Measurements from ENCODE around the gene TMEM132A. TPM values are rescaled to one million over a fixed set of nuclear protein-coding genes. Genes with fewer than 3 reads are reported as not detected.
A peak's percentile ranks its signal among the peaks of the same experiment; 100 is the strongest.

The TMEM132A gene
- total RNA-seq, 8 experiments from 2014 or later: 16.4 to 180 (median 81.4) TPM

DNA sequence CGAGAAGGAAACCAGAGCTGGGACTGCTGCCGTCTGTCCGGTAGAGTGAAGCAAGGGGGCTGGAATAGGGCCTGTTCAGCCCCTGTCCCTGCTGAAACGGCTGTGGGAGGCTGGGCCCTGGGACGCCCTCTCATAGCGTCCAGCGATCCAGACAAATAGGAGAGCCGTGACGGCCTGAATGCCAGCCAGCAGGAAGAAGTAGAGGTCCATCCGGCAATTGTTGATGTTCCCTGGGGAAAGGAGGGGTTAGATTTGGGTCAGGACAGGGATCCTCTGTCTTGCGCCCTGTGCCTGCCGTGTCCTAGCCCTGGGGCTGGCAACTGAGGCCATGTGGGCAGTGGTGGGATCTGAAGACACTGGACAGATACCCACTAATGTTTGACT, 12.9 kb downstream of the TMEM132A start:
- in situ Hi-C loops (cut with MboI; ENCODE audit: low pct_unique_long_range_greater_than_20kb in 2 of 9, low sequenced_read_pairs in 9 of 9, unreplicated experiment in 9 of 9): no loop called here
- Histone ChIP-seq H3K4me1 (replicated peaks in 1 of 2) (peaks cover 0 to 7% of the 10 kb centered on the region in 2 donors), H3K4me3 (no peak overlapping the region), H3K27ac (no peak overlapping the region)
- 85 to 100% (median 94%) methylated on average over 1 to 9 of the region's 12 CpGs; no CpG with 5 or more reads in 6 of the 10 experiments for WGBS, 10 experiments
- no peak for ATAC-seq (replicated peaks in 6 of 8)

- H3K4me3 ChIP-seq: no peak overlapping the region
- in situ Hi-C loops (cut with MboI; ENCODE audit: low pct_unique_long_range_greater_than_20kb in 2 of 9, low sequenced_read_pairs in 9 of 9, unreplicated experiment in 9 of 9): no loop called here
- no peak overlapping the region for H3K27ac ChIP-seq
- WGBS, 10 experiments: 80 to 100% (median 100%) methylated on average over 1 to 2 of the region's 8 CpGs; no CpG with 5 or more reads in 7 of the 10 experiments
- ATAC-seq (replicated peaks in 6 of 8): no peak
- H3K4me1 ChIP-seq (replicated peaks in 1 of 2): peaks cover 3 to 11% of the 10 kb centered on the region in 2 donors
These were observed 13.6 kb downstream of the TMEM132A start for GRCh38 chr11:60937811-60938210.

GRCh38 chr11:60938500-60938899, 14.2 kb downstream of the TMEM132A start:
- 0 to 100% (median 74%) methylated on average over 1 to 8 of the region's 9 CpGs; no CpG with 5 or more reads in 2 of the 10 experiments for WGBS, 10 experiments
- H3K4me3 ChIP-seq: no peak overlapping the region
- in situ Hi-C loops (cut with MboI; ENCODE audit: low pct_unique_long_range_greater_than_20kb in 2 of 9, low sequenced_read_pairs in 9 of 9, unreplicated experiment in 9 of 9): no loop called here
- peak in 2 of 8 experiments; percentile 31 to 43 for ATAC-seq (replicated peaks in 6 of 8)
- H3K4me1 ChIP-seq (replicated peaks in 1 of 2): peaks cover 3 to 15% of the 10 kb centered on the region in 2 donors
- H3K27ac ChIP-seq: no peak overlapping the region

DNA sequence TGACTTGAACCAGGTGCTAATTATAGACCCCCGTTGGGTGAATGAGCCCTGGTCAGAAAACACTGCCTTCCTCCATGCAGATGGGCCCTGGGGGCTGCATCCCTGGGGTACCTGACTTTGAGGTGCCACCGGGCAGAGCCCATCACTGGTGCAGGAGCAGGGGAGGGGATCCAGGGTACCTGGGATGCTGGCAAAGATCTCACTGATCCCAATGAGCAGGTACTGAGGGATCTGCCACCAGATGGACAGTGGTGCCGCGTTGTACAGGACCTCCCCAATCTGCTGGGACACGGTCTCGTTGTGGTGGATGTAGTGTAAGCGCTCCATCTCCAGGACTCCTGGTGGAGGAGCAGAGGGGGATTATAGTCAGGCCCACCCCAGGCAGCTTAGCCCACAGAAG, 15.0 kb downstream of the TMEM132A start:
- peaks cover 3 to 15% of the 10 kb centered on the region in 2 donors for H3K4me1 ChIP-seq (replicated peaks in 1 of 2)
- no peak overlapping the region for H3K27ac ChIP-seq
- WGBS, 10 experiments: 80 to 92% (median 84%) methylated on average over 1 to 2 of the region's 7 CpGs; no CpG with 5 or more reads in 6 of the 10 experiments
- in situ Hi-C loops (cut with MboI; ENCODE audit: low pct_unique_long_range_greater_than_20kb in 2 of 9, low sequenced_read_pairs in 9 of 9, unreplicated experiment in 9 of 9): no loop called here
- no peak for ATAC-seq (replicated peaks in 6 of 8)
- no peak overlapping the region for H3K4me3 ChIP-seq

- H3K4me1 ChIP-seq (replicated peaks in 1 of 2): peaks cover 3 to 15% of the 10 kb centered on the region in 2 donors
- in situ Hi-C loops (cut with MboI; ENCODE audit: low pct_unique_long_range_greater_than_20kb in 2 of 9, low sequenced_read_pairs in 9 of 9, unreplicated experiment in 9 of 9): loop anchor here in 1 of 9 experiments (10.0 kb wide), 1 partner anchor 185 kb away; no protein-coding TSS in a partner anchor
- H3K4me3 ChIP-seq: no peak overlapping the region
- ATAC-seq (replicated peaks in 6 of 8): no peak
- WGBS, 10 experiments: 50 to 100% (median 88%) methylated on average over 1 to 2 of the region's 2 CpGs; no CpG with 5 or more reads in 3 of the 10 experiments
- H3K27ac ChIP-seq: no peak overlapping the region
These were observed 15.6 kb downstream of the TMEM132A start for GRCh38 chr11:60939855-60940254.

DNA sequence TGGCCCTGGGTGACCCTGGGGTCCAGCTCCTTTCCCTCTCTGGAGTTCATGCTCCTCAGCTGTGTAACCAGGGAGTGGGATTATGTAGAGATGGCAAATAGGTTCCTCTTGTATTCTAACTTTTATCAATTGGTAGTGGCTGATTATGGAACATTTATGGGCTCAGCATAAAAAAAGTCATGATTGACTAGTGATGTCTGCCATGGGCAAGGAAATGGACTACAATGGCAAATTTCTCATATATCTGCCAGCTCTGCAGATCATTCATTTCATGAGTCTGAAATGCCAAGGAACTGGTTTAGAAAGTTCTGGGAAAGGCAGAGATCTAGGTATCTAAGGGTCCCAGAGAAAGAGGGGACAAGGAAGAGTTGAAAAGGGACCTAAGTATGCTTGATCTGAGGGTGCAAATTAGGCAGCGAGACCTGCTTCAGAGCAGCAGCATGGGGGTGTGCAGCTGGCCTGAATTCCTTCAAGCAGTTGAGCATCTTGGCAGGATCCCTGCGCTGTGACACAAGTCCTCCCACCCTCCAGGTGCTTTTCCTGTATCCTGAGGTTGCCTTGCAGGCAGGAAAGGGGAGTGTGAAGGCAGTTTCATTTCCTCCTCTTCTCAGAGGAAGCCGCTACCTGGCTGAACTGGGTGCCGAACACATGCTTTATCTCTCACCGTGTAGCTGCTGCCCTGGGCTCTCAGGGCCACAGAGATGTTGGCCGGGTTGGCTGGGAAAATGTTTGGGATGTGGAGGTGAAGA, 17.3 kb downstream of the TMEM132A start:
- Histone ChIP-seq H3K4me1 (replicated peaks in 1 of 2) (peaks cover 8 to 19% of the 10 kb centered on the region in 2 donors), H3K27ac (no peak overlapping the region), H3K4me3 (no peak overlapping the region)
- 20 to 100% (median 92%) methylated on average over 1 to 5 of the region's 6 CpGs; no CpG with 5 or more reads in 1 of the 10 experiments for WGBS, 10 experiments
- in situ Hi-C loops (cut with MboI; ENCODE audit: low pct_unique_long_range_greater_than_20kb in 2 of 9, low sequenced_read_pairs in 9 of 9, unreplicated experiment in 9 of 9): loop anchor here in 1 of 9 experiments (10.0 kb wide), 1 partner anchor 183 kb away; no protein-coding TSS in a partner anchor
- no peak for ATAC-seq (replicated peaks in 6 of 8)

DNA sequence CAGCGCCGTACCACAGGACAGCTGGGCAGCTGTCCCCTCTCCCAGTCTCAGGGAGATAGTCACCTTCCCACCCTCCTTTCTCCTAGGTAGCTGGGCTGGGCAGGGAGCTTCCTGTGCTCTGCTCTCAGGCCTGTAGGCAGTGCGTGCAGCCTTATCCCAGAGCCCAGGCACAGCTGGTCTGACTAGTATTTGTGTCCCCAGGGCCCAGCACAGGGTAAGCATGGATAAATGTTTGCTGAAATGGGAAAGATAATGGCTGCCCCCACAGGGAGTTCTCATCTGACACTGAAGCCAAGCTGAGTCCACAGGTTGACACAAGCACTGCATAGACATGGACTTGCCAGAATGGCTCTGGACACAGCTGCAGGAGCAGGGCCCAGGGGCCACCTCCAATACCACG, 18.0 kb downstream of the TMEM132A start:
- WGBS, 10 experiments: 40% methylated on average over 1 of the region's 4 CpGs; no CpG with 5 or more reads in 9 of the 10 experiments
- ATAC-seq (replicated peaks in 6 of 8): peak in 4 of 8 experiments; percentile 9 to 56 (median 24)
- no peak overlapping the region for H3K4me3 ChIP-seq

DNA sequence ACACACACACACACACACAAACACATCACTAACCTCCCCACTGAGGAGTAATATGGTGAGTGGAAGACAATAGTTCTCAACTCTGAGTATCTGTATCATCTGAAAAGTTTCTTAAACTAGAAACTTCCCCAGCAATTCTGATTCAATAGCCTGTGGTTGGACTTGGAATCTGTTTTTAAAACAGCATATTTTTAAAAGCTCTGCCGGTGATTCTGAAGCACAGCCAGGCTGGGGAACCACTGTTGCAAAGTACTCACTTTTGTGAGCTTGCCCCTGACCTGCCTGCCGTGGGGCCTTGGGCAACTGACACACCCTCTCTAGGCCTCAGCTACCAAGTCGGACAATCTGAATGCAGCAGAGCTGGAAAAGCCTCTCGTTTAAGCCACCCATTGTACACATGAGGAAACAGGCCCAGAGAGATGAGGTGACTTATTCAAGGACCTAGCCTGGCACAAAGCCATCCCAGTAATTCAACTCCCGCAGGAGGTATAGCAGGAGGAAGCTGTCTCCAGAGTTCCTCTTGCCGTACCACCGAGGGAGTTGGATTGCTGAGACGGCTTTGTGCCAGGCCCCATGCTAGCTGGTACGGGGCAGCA, 18.8 kb downstream of the TMEM132A start:
- peaks cover 21 to 34% of the 10 kb centered on the region in 2 donors for H3K4me1 ChIP-seq (replicated peaks in 1 of 2)
- no peak for ATAC-seq (replicated peaks in 6 of 8)
- in situ Hi-C loops (cut with MboI; ENCODE audit: low pct_unique_long_range_greater_than_20kb in 2 of 9, low sequenced_read_pairs in 9 of 9, unreplicated experiment in 9 of 9): loop anchor here in 1 of 9 experiments (10.0 kb wide), 1 partner anchor 182 kb away; no protein-coding TSS in a partner anchor
- no peak overlapping the region for H3K27ac ChIP-seq
- 44 to 90% (median 63%) methylated on average over 1 to 5 of the region's 9 CpGs; no CpG with 5 or more reads in 3 of the 10 experiments for WGBS, 10 experiments
- H3K4me3 ChIP-seq: no peak overlapping the region

More for the DNA sequence above, 18.0 kb downstream of the TMEM132A start:
- no peak overlapping the region for H3K27ac ChIP-seq
- in situ Hi-C loops (cut with MboI; ENCODE audit: low pct_unique_long_range_greater_than_20kb in 2 of 9, low sequenced_read_pairs in 9 of 9, unreplicated experiment in 9 of 9): loop anchor here in 1 of 9 experiments (10.0 kb wide), 1 partner anchor 183 kb away; no protein-coding TSS in a partner anchor
- peaks cover 13 to 26% of the 10 kb centered on the region in 2 donors for H3K4me1 ChIP-seq (replicated peaks in 1 of 2)

DNA sequence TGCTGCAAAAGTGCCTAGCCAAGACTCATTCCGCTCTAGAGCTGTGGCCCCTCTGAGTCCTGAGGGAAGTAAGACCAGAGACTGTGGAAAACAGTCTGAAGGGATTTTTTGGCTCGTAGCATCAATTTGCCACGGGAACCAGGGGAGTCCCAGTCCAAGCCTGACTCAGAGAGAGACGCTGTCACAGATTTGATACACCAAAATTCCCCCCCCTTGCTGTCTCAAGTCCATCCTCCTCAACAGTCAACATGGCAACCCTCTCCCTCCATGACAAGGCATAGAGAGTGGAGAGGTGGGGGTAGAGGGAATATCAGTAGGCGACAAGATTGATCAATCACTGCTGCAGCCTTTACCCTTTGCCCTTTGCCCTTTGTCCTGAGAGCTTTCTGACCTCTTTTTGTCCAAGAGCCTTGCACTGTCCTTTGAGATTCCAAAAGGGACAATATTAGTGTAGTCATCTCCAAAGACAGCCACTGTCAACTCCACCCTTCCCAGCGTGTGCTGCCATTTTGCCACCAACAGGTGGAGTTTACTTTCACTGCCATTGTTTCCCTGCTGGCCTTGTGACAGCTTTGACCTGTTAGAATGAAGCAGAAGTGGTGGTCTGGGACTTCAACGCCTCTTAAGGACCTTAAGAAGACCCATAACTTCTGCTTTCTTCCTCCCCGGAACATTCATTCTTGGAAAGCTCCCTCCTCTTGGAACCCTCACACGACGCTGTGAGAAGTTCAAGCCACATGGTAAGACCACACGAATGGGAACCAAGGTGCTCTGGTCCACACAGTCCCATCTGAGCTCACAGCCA, 20.4 kb downstream of the TMEM132A start:
- Histone ChIP-seq H3K4me3 (no peak overlapping the region), H3K27ac (no peak overlapping the region), H3K4me1 (replicated peaks in 1 of 2) (peaks cover 25 to 35% of the 10 kb centered on the region in 2 donors)
- in situ Hi-C loops (cut with MboI; ENCODE audit: low pct_unique_long_range_greater_than_20kb in 2 of 9, low sequenced_read_pairs in 9 of 9, unreplicated experiment in 9 of 9): loop anchor here in 1 of 9 experiments (10.0 kb wide), 1 partner anchor 180 kb away; no protein-coding TSS in a partner anchor
- WGBS, 10 experiments: 50 to 100% (median 70%) methylated on average over 1 to 5 of the region's 11 CpGs; no CpG with 5 or more reads in 3 of the 10 experiments
- ATAC-seq (replicated peaks in 6 of 8): no peak

DNA sequence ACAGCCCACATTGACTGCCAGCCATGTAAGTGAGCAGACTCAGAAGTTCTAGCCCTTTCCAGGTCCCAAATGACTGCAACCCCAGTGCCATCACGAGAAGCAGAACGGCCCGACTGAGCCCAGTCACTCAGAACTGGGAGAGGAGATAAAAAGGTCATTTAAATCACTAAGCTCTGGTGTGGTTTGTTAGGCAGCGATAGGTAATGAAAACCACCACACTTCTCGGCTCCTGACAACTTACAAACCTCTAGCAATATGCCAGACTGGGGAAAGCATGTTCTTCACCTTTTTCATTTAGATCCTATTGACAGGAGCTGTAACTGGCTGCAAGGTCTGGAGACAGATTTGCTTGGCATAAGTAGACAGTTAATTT, 21.0 kb downstream of the TMEM132A start:
- Histone ChIP-seq H3K4me1 (replicated peaks in 1 of 2) (peaks cover 25 to 35% of the 10 kb centered on the region in 2 donors), H3K4me3 (no peak overlapping the region), H3K27ac (no peak overlapping the region)
- in situ Hi-C loops (cut with MboI; ENCODE audit: low pct_unique_long_range_greater_than_20kb in 2 of 9, low sequenced_read_pairs in 9 of 9, unreplicated experiment in 9 of 9): loop anchor here in 1 of 9 experiments (10.0 kb wide), 1 partner anchor 180 kb away; no protein-coding TSS in a partner anchor
- no peak for ATAC-seq (replicated peaks in 6 of 8)
- 60 to 100% (median 100%) methylated on average over 1 to 3 of the region's 5 CpGs; no CpG with 5 or more reads in 5 of the 10 experiments for WGBS, 10 experiments

- H3K27ac ChIP-seq: no peak overlapping the region
- no peak overlapping the region for H3K4me3 ChIP-seq
- ATAC-seq (replicated peaks in 6 of 8): peak in 6 of 8 experiments; percentile 36 to 70 (median 58)
- peaks cover 27 to 44% of the 10 kb centered on the region in 2 donors for H3K4me1 ChIP-seq (replicated peaks in 1 of 2)
- 0 to 75% (median 50%) methylated on average over 1 to 10 of the region's 15 CpGs; no CpG with 5 or more reads in 2 of the 10 experiments for WGBS, 10 experiments
- in situ Hi-C loops (cut with MboI; ENCODE audit: low pct_unique_long_range_greater_than_20kb in 2 of 9, low sequenced_read_pairs in 9 of 9, unreplicated experiment in 9 of 9): loop anchor here in 1 of 9 experiments (10.0 kb wide), 1 partner anchor 178 kb away; no protein-coding TSS in a partner anchor
These were observed 22.5 kb downstream of the TMEM132A start for GRCh38 chr11:60946601-60947264.

DNA sequence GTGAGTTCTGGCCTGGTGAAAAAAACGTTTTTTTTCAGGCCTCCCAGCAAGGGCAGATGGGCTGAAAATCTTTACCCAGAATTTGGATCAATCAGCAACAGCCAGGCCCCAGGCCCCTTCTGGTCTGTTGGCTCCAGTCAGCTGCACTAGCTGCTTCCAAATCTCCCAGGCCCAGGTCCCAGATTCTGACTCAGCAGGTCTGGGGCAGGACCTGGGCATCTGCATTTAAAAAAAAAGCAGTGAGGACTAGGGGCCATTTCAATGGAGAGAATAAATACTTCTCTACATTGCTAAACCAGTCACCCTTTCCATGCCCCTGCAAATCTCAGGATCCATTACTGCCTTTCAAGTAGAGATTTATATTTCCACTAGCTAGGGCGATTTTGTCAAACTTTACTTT, 23.4 kb downstream of the TMEM132A start:
- H3K4me1 ChIP-seq (replicated peaks in 1 of 2): peaks cover 26 to 48% of the 10 kb centered on the region in 2 donors
- whole genome bisulfite sequencing, 10 experiments: 0 to 75% (median 5%) methylated on average over 1 to 2 of the region's 2 CpGs; no CpG with 5 or more reads in 3 of the 10 experiments

More for the DNA sequence above, 23.4 kb downstream of the TMEM132A start:
- in situ Hi-C loops (cut with MboI; ENCODE audit: low pct_unique_long_range_greater_than_20kb in 2 of 9, low sequenced_read_pairs in 9 of 9, unreplicated experiment in 9 of 9): loop anchor here in 1 of 9 experiments (10.0 kb wide), 1 partner anchor 177 kb away; no protein-coding TSS in a partner anchor
- no peak overlapping the region for H3K4me3 ChIP-seq
- peak overlapping the region; percentile 8 to 20 for H3K27ac ChIP-seq
- ATAC-seq (replicated peaks in 6 of 8): peak in 5 of 8 experiments; percentile 36 to 66 (median 58)
